GM19455 (cell line): ENCODE data around the gene NEUROG1.
"Not testable (repeated sequence)": the region's sequence is repeated elsewhere in the genome, so short reads cannot be mapped to it uniquely, and the experiment has no call there.

Source experiments
- ATAC-seq: cut with Tn5 transposase; IDR thresholded peaks from one replicate; pipeline ENCODE4 v1.9.1; 2021; ENCODE audit not compliant: unreplicated experiment

NEUROG1 gene

DNA sequence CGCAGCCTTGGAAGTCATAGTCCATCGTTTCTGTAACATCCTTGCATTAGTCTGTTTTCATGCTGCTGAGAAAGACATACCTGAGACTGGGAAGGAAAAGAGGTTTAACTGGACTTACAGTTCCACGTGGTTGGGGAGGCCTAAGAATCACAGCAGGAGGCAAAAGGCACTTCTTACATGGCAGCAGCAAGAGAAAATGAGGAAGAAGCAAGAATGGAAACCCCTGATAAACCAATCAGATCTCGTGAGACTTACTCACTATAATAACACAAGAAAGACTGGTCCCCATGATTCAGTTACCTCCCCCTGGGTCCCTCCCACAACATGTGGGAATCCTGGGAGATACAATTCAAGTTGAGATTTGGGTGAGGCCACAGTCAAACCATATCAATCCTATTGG lies 40.2 kb downstream of the NEUROG1 start:
- not testable (repeated sequence) for ATAC-seq

GRCh38 chr5:135494196-135494595 lies 41.6 kb downstream of the NEUROG1 start:
- no peak for ATAC-seq

DNA sequence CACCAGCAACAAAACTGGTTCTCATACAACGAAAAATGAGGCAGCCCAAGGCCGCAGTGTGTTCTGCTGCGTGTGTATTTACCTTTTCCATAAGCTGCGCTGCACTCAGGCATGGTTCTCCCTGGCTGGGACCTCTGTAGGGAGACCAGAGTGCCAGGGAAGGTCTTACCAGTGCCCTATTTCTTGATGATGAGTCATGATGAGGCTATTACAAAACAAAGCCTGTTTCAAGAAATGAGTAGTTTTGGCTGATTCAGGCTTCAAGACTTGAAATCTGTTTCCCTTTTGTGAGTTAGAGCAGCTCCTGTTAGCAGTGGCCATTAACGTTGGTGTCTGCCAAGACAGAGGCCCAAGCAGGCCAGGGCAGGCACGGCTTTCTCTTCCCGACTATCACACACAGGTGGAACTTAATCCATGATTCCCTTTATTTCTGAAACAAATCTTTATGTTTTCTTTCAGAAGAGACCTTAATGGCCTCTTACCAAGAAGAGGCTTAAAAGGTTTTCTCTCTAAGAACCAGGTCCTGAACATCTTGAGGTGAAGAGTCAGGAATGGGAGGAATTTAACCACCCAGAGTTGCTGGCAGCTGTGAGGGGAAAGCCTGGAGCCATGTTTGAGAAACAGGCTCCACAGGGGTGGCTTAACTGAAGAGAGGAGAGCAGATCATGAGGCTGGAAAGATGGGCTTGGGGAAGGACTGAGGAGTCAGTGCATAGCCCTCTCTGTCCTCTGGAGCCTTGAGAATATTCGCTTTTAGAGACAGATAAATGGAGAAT lies 42.2 kb downstream of the NEUROG1 start:
- ATAC-seq, result no peak

GRCh38 chr5:135492319-135492626 lies 43.5 kb downstream of the NEUROG1 start:
- ATAC-seq, result no peak

- no peak for ATAC-seq
Measured at GRCh38 chr5:135491552-135492318, 44.0 kb downstream of the NEUROG1 start.

DNA sequence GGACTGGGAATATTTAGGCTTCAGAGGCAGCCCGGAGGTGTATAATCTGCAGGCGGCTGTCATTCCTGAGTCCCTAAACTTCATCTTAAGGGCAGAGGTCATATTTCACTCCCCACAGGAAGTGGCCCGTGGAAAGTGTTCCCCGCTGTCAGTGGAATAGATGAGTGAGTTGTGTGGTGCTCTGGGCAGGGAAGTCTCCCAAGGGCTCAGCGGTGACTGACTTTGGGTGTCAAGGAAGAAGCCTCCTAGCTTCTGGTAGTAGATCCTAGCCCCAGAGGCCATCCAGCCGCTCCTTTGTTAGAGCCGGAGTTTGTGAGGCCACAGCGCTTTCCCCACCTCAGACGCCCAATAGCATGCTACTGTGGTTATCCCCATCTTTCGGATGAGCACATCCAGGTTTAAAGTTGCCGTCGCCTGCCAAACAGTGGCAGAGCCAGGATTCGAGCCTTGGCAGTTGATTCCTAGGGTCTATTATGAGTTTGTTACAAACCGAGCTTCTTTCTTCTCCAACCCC lies 44.7 kb downstream of the NEUROG1 start:
- no peak for ATAC-seq

- ATAC-seq, result no peak
Measured at GRCh38 chr5:135490245-135491037, 45.3 kb downstream of the NEUROG1 start.

- ATAC-seq, result no peak
Measured at GRCh38 chr5:135489466-135490244, 46.1 kb downstream of the NEUROG1 start.

DNA sequence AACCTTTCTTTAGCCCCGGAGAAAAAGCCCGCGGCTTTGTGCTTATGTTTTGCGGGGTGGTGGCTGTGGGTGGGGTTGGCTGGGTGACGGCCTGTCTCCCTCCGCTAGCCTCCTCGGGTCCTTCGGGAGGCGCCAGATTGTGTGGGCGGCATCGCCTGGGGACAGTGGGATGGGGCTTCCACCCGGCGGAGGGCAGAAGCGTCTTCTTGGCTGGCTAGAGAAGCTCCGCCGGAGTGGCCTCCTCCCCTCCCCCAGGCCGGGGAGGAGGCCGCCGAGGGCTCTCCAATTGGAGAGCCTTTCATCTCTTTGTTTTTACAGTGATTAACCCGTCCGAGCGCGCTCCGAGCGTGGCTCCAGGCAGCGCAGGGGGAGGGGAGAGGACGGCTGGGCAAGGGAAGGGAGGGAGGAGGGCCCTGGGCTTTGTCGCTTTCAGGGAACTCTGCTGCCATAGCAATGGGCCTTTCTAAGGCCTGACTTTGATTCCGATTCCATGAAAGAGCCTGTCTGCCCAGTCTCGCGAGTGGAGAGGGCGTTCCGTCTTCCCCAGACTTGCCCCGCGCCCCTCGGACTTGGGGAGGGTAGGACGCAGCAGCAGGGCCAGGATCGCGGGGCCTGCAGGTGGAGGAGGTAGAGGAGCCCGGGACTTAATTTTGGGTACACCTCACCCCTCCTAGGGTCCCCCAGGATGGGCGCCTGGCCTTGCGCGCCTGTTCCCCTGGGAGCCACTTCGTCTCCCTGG lies 46.9 kb downstream of the NEUROG1 start:
- no peak for ATAC-seq

- no peak for ATAC-seq
Measured at GRCh38 chr5:135487839-135488514, 47.8 kb downstream of the NEUROG1 start.

DNA sequence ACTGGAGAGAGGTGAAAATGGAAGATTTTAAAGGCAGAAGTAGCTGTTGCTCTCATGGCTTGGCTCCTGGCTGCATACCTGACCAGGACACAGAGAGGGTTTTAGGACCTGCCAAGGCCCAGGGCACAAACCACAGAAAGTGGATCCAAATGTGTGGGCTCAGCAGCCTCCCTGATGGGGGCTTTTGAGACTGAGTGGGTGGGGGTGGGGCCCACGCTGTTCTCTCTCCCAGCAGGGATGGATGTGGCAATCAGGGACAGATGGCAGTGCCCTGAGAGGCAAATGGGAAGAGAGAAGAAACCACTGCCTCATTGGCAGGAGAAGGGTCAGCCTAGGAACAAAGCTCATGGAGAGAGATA lies 48.7 kb downstream of the NEUROG1 start:
- ATAC-seq, result no peak

DNA sequence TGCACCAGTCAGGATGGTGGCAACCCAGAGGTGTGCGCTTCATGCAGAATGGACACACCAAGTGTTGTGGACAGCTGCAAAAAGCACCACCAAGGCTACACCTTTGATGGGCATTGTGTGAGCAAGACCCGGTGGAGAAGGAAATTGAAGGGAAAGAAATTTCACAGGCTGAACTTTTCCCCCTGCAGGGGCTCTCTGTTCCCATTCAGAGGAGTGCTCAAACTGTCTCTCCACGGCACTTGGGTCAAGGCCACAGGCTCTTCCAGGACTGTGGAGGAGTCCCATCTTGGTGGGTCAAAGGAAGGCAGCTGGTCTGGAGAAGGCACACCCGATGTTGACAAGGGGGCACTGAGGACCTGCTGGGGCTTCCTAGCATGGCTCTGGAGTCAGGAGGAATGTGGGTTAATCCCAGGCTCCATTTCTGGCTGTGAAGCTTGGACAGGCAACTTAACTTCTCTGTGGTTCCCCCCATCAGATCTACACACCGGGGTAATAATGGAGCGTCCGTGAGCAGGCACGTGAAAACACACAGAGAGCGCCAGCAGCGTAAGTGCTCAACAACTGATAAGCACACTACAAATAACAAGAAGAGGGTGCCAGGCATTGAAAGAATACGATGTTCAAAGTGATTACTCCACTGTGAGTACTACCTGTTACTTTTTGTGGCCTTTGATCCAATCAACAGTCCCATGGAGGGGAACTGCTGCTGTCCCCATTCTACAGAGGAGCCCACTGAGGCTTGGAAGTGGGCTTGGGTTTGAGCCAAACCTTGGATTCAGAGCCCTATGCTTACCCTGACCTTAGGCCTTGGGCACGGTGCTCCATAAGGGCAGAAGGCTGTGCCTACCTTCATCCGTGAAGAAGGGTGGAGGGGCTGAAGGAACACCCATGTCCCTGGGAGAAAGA lies 49.4 kb downstream of the NEUROG1 start:
- no peak for ATAC-seq

- ATAC-seq, result no peak
Measured at GRCh38 chr5:135484674-135485086, 51.1 kb downstream of the NEUROG1 start.
